Fibroblast of upper back skin (primary cell): ENCODE data around the gene ANKRD18A.
"Not testable (repeated sequence)": the region's sequence is repeated elsewhere in the genome, so short reads cannot be mapped to it uniquely, and the experiment has no call there.

ENCODE experiments used
- DNase-seq: peaks from one replicate; pipeline ENCODE4 v3.0.0-alpha.2; 2013

The ANKRD18A gene

GRCh38 chr9:38622951-38623350, 2.6 kb upstream of the ANKRD18A start:
- no peak for DNase-seq

- no peak for DNase-seq
Observed at GRCh38 chr9:38622288-38622674, 1.9 kb upstream of the ANKRD18A start.

DNA sequence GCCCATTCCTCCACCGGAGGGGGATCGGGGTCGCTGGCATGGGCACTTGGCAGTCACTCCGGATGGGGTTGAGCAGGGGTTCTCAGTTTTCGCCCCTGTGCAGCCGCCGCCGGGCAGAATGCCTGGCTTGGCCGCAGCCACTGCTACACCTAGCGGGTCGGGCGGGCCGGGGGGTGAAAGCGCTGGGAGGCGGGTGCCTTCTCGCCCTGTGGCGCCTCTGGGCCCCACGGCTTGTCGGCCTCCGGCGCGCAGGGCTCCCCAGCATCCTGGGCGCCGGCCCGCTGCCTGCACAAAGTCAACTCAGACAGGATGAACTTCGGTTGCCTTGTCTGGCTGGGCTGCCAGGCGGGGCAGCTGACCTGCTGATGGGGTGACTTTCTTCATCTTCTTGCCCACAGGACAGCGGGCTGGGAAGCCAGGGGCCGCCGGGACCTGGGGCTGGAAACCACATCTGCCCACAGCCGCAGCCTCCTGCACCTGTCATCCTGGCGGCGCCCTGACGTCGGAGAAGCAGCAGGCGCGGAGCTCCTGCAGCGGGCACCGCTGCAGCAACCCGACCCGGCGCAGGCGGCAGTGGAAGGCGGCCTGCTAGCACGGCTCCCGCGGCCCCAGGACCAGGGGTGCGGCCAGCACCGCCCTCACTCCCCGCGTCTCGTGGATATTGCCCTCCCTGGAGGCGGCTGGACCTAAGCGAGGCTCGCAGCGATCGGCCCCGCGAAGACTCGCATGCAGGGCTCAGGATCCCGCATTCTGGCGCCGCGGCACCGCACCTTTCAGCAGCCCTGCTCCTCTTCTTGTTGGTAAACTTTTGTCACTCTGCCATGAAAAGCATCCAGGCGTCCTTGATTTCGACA, 1.3 kb upstream of the ANKRD18A start:
- DNase-seq, result no peak

GRCh38 chr9:38619556-38620447, 594 bp downstream of the ANKRD18A start:
- DNase-seq, result no peak

DNA sequence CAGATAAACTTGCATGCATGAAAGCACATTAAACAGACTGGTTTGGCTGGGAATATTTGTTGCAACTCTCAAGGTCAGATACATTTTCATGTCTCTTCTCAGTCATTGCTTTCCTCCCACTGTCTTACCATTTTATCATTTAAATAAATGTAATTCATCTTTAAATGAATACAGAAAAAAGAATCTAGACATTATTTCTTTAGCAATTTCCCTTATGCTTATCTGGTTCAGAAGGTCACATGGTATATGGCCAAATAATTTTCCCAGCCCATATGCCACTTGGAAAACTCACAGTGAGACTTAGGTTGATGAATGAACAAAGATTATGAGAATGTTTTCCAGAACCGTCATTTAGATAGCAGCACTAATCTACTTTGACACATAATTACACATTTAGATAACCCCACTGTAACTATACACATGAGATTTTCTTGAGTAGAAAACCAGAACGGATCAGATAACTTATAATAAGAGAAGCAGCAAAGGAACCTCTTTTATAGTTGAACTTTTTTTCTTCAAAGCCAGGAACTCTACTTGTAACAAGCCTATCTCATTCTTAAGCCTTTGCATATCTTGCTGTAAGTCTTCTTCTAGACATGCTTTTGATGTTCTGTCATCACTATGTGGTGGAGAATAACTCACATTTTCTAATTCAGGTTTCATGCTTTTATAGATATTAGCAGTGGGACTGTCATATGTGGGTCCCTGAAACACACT, 22.2 kb downstream of the ANKRD18A start:
- not testable (repeated sequence) for DNase-seq

DNA sequence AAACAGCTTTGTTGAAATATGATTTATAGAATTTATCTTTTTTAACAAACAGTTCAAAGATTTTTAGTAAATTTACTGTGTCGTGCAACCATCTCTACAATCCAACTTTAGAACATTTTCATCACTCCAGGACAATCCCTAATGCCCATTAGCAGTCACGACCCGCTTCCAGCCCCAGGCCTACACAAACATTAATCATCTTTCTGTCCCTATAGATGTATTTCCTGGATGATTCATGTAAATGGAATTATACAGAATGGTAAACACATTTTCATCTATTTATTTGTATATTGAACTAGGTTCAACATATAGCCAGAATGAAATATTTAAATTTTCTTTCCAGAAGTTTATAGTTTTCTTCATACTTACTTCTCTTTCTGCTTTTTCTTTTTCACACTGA, 25.3 kb downstream of the ANKRD18A start:
- DNase-seq, result not testable (repeated sequence)

- DNase-seq, result not testable (repeated sequence)
Observed at GRCh38 chr9:38591346-38592063, 28.9 kb downstream of the ANKRD18A start.

- not testable (repeated sequence) for DNase-seq
Observed at GRCh38 chr9:38583765-38584164, 36.6 kb downstream of the ANKRD18A start.

DNA sequence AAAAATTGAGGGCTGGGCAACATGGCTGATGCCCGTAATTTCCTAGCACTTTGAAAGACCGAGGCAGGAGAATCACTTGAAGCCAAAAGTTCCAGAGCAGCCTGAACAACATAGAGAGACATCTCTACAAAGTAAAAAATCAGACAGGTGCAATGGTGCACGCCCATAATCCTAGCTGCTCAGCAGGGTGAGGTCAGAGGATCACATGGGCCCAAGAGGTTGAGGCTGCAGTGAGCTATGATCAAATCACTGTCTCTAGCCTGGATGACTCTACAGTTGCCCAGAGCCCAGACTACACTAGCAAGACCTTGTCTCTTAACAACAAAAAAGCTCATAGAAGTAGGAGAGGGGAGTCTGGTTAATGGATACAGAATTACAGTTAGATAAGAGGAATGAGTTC, 40.3 kb downstream of the ANKRD18A start:
- not testable (repeated sequence) for DNase-seq

GRCh38 chr9:38576181-38576580, 44.2 kb downstream of the ANKRD18A start:
- DNase-seq, result not testable (repeated sequence)

- not testable (repeated sequence) for DNase-seq
Observed at GRCh38 chr9:38566048-38566447, 54.3 kb downstream of the ANKRD18A start.

DNA sequence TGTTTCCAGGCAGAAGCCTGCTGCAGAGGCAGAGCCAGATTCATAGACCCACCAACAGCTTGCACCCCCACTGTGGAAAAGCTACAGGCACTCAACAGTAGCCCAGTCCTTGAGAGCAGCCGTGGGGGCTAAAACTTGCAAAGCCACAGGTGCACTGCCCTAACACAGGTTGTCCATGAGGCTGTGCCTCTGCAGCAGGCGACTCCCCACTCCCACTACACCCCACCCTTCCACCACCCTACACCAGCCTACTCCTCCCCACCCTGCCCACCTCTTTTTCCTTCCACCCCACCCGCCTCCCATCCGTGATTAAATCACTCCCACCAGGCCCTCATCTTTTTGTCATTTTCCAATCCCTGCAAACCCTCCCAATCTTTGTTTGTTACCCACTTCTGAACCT, 55.2 kb downstream of the ANKRD18A start:
- not testable (repeated sequence) for DNase-seq

DNA sequence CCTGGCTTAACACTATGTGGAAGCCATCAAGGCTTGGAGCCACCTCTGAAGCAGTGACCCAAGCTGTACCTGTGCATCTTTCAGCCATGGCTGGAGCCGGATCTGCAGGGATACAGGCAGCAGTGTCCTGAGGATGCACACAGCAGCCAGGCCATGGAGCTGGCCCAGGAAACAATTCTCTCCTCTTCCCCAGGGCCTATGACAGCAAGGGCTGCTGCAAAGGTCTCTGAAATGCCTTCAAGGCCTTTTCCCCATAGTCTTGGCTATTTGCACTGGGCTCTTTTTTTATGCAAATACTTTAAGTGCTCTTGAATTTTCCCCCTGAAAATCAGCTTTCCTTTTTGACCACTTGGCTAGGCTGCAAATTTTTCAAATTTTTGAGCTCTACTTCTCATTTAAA, 56.5 kb downstream of the ANKRD18A start:
- not testable (repeated sequence) for DNase-seq

DNA sequence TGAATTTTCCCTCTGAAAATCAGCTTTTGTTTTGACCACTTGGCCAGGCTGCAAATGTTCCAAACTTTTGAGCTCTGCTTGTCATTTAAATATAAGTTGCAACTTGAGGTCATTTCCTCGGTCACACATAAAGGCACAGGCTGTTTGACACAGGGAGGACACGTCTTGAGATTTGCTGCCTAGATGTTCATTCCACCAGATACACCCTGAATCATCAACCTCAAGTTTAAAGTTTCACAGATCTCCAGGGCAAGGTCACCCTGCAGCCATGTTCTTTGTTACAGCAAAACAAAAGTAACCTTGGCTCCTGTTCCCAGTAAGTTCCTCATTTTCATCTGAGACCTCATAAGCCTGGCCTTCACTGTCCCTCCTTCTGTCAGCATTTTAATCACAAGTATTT, 59.3 kb downstream of the ANKRD18A start:
- DNase-seq, result not testable (repeated sequence)

GRCh38 chr9:38559172-38559571, 61.2 kb downstream of the ANKRD18A start:
- DNase-seq, result not testable (repeated sequence)

DNA sequence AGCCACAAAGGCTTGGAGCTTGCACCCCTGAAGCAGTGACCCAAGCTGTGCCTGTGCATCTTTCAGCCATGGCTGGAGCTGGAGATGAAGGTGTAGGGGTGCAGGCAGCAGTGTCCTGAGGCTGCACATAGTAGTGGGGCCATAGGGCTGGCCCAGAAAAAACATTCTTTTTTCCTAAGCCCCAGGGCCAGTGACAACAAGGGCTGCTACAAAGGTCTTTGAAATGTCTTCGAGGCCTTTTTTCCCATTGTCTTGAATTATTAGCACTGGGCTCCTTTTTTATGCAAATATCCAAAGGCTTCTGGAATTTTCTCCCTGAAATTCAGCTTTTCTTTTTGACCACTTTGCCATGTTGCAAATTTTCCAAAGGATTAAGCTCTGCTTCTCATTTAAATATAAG, 62.6 kb downstream of the ANKRD18A start:
- DNase-seq, result not testable (repeated sequence)

DNA sequence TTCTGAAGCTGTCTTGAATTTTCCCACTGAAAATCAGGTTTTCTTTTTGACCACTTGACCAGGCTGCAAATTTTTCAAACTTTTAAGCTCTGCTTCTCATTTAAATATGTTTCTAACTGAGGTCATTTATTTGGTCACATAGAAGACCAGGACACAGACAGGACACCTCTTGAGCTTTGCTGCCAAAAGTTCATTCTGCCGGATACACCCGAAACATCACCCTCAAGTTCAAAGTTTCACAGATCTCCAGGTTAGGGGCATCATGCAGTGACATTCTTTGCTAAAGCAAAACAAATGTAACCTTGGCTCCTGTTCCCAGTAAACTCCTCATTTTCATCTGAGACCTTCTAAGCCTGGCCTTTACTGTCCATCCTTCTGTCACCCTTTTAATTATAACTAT, 65.4 kb downstream of the ANKRD18A start:
- not testable (repeated sequence) for DNase-seq

DNA sequence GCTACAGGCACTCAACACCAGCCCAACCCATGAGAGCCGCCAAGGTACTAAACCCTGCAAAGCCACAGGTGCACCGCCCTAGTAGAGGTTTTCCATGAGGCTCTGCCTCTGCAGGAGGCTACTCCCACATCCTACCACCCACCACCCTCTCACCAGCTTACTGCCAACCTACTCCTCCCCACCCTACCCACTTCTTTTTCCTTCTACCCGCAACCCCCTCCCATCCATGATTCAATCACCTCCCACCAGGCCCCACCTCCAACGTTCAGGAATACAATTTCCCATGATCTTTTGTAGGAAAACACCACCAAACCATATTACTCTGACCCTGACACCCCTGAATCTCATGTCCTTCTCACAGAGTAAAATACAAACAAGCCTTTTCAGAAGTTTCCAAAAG, 67.4 kb downstream of the ANKRD18A start:
- DNase-seq, result not testable (repeated sequence)

- not testable (repeated sequence) for DNase-seq
Observed at GRCh38 chr9:38546497-38547163, 73.8 kb downstream of the ANKRD18A start.

DNA sequence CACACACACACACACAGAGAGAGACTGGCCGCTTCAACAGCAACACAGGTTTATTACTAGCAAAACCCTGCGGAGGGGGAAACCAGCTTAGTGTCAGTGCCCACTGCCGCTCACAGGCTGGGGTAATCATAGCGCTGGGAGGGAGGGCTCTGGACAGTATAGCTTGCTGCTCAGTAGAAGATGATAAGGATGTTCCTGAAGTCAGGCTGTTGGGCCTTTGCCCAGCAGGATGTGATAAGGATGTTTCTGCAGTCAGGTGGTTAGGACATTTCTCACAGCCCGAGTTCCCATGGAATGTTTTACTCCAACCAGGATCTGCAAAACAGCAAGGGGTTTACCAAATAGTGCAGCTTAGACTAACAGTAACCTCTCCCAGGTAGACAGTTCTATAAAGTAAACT, 79.9 kb downstream of the ANKRD18A start:
- not testable (repeated sequence) for DNase-seq

- no peak for DNase-seq
Observed at GRCh38 chr9:38529317-38529716, 91.1 kb downstream of the ANKRD18A start.

- no peak for DNase-seq
Observed at GRCh38 chr9:38527503-38527902, 92.9 kb downstream of the ANKRD18A start.
